ENCODE measurements around the gene QTRT2. TPM values are rescaled to one million over a fixed set of nuclear protein-coding genes. Genes with fewer than 3 reads are reported as not detected.

Gene QTRT2
- total RNA-seq, 1 donor = 22.9 TPM

- H3K4me3 ChIP-seq (ENCODE audit: low read depth, low read length) = no peak overlapping the region
- no peak for DNase-seq (ENCODE audit: low read depth)
- no peak for TF ChIP-seq CTCF (IDR thresholded peaks at IDR 0.05; ENCODE audit: insufficient read depth, low read depth, low read length)
These were observed 31.1 kb upstream of the QTRT2 start for GRCh38 chr3:114025451-114025850.

GRCh38 chr3:114026331-114026730, 30.2 kb upstream of the QTRT2 start:
- DNase-seq (ENCODE audit: low read depth) = no peak
- no peak overlapping the region for H3K4me3 ChIP-seq (ENCODE audit: low read depth, low read length)
- no peak for TF ChIP-seq CTCF (IDR thresholded peaks at IDR 0.05; ENCODE audit: insufficient read depth, low read depth, low read length)

- no peak for TF ChIP-seq CTCF (IDR thresholded peaks at IDR 0.05; ENCODE audit: insufficient read depth, low read depth, low read length)
- H3K4me3 ChIP-seq (ENCODE audit: low read depth, low read length) = no peak overlapping the region
- no peak for DNase-seq (ENCODE audit: low read depth)
These were observed 22.8 kb upstream of the QTRT2 start for GRCh38 chr3:114033721-114034120.

GRCh38 chr3:114034211-114034610, 22.3 kb upstream of the QTRT2 start:
- no peak for TF ChIP-seq CTCF (IDR thresholded peaks at IDR 0.05; ENCODE audit: insufficient read depth, low read depth, low read length)
- no peak overlapping the region for H3K4me3 ChIP-seq (ENCODE audit: low read depth, low read length)
- DNase-seq (ENCODE audit: low read depth) = no peak

- no peak for TF ChIP-seq CTCF (IDR thresholded peaks at IDR 0.05; ENCODE audit: insufficient read depth, low read depth, low read length)
- no peak for DNase-seq (ENCODE audit: low read depth)
- H3K4me3 ChIP-seq (ENCODE audit: low read depth, low read length) = no peak overlapping the region
These were observed 21.6 kb upstream of the QTRT2 start for GRCh38 chr3:114034787-114035545.

GRCh38 chr3:114035896-114036295, 20.6 kb upstream of the QTRT2 start:
- no peak overlapping the region for H3K4me3 ChIP-seq (ENCODE audit: low read depth, low read length)
- TF ChIP-seq CTCF (IDR thresholded peaks at IDR 0.05; ENCODE audit: insufficient read depth, low read depth, low read length) = no peak
- no peak for DNase-seq (ENCODE audit: low read depth)

GRCh38 chr3:114043205-114043604, 13.3 kb upstream of the QTRT2 start:
- no peak for TF ChIP-seq CTCF (IDR thresholded peaks at IDR 0.05; ENCODE audit: insufficient read depth, low read depth, low read length)
- no peak for DNase-seq (ENCODE audit: low read depth)
- no peak overlapping the region for H3K4me3 ChIP-seq (ENCODE audit: low read depth, low read length)

Data from fibroblast of villous mesenchyme (primary cell).